NCI-H524 treated with DMSO at 0.1 percent for 48 hours (cell line): ENCODE measurements around the gene STAC3.

ENCODE experiments used
- DNase-seq: peaks from one replicate; lab custom pipeline; 2025; lab: John Stamatoyannopoulos, UW

Gene STAC3

GRCh38 chr12:57222286-57223190, 28.4 kb downstream of the STAC3 start:
- no peak for DNase-seq

- no peak for DNase-seq
Measured at GRCh38 chr12:57221169-57221917, 29.6 kb downstream of the STAC3 start.

GRCh38 chr12:57220770-57221168, 30.2 kb downstream of the STAC3 start:
- no peak for DNase-seq

GRCh38 chr12:57219993-57220754, 30.8 kb downstream of the STAC3 start:
- DNase-seq = no peak

- no peak for DNase-seq
Measured at GRCh38 chr12:57219205-57219992, 31.6 kb downstream of the STAC3 start.

- DNase-seq = no peak
Measured at GRCh38 chr12:57218030-57218853, 32.7 kb downstream of the STAC3 start.

- DNase-seq = no peak
Measured at GRCh38 chr12:57216921-57217879, 33.8 kb downstream of the STAC3 start.

- no peak for DNase-seq
Measured at GRCh38 chr12:57216014-57216911, 34.7 kb downstream of the STAC3 start, which contains the start of gene NXPH4. Gene NXPH4 (plus strand): TSS chr12:57216794. CDS start chr12:57216970, 176 bp downstream.

GRCh38 chr12:57215668-57216013, 35.3 kb downstream of the STAC3 start:
- DNase-seq = no peak

GRCh38 chr12:57215065-57215464, 35.9 kb downstream of the STAC3 start:
- DNase-seq = no peak

GRCh38 chr12:57214398-57214781, 36.6 kb downstream of the STAC3 start:
- DNase-seq = no peak

GRCh38 chr12:57213763-57214397, 37.1 kb downstream of the STAC3 start:
- DNase-seq = no peak

GRCh38 chr12:57213058-57213715, 37.8 kb downstream of the STAC3 start:
- no peak for DNase-seq

- no peak for DNase-seq
Measured at GRCh38 chr12:57212701-57213057, 38.3 kb downstream of the STAC3 start.

GRCh38 chr12:57211791-57212700, 38.9 kb downstream of the STAC3 start:
- DNase-seq = no peak

- no peak for DNase-seq
Measured at GRCh38 chr12:57210926-57211692, 39.9 kb downstream of the STAC3 start.
